Activated T-helper 1 cell treated with anti-CD3 and anti-CD28 coated beads, Interleukin-2, amount 50 U/mL, for 16 hours (primary cell): Measurements from ENCODE around the gene USP10.
A peak's percentile ranks its signal among the peaks of the same experiment; 100 is the strongest.
"Not testable (repeated sequence)": the region's sequence is repeated elsewhere in the genome, so short reads cannot be mapped to it uniquely, and the experiment has no call there.

Experiments
- DNase-seq, 2 donors: peaks; one replicate each; pipeline ENCODE4 v3.0.0-alpha.2; 2020; ENCODE audit warnings: low read depth in 1 of 2, low spot score in 1 of 2

Gene USP10

DNA sequence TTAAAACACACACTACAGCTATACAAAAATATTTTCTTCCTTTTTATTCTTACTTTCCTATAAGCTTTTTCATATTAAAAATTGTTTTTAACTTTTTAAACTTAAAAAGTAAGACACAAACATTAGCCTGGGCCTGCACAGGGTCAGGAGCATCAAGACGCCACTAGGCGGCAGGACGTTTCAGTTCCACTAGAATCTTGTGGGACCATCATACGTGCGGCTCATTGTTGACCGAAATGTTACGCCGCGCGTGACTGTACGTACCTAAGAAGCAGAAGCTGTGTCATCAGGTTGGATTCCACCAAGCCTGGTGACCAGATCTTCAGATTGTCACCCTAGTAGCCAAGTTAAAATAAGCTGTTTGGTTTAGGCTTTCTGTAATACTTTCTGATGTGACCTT lies 47.1 kb downstream of the USP10 start:
- no peak for DNase-seq

GRCh38 chr16:84748247-84748646 lies 48.4 kb downstream of the USP10 start:
- DNase-seq = not testable (repeated sequence)

DNA sequence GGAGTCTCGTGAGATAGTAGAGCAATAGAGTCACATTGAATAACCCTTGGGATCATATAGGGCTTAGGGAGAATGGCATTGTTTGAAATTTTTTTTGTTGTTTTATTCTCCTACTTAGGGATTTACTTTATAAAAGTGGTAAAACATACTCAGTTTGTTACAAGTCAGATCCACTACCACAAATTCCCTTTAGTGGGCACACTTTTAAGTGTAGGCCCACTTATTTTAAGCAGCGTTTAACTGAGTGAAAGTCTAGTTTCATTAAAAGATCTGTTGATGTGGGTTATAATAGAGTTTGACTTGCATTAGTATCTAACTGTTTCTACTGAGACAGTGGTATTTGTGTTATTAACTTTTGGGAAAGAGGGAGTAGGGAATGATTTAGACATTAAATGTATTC lies 49.3 kb downstream of the USP10 start:
- DNase-seq = no peak

GRCh38 chr16:84749815-84750214 lies 50.0 kb downstream of the USP10 start:
- DNase-seq = no peak

- no peak for DNase-seq
Measured at GRCh38 chr16:84750575-84750974, 50.8 kb downstream of the USP10 start.

DNA sequence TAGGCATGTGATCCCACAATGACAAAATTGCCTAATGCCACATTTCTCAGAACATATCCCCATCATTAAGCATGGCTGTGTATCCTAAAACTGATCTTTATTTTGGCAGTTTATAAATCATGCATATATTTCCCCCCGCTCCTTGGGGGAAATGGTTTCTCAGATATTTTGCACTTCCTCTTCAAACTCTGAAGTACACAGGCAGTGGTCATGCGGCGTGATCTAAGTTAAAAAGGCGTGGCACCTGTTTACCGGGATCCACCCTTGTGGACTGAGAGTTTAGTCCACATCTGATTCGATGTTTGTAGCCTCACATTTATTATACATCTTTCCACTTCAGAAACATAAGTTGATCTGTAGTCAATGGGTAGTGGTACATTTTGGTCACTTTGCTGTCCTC lies 51.4 kb downstream of the USP10 start:
- DNase-seq = no peak

GRCh38 chr16:84751947-84752346 lies 52.1 kb downstream of the USP10 start:
- DNase-seq = no peak

DNA sequence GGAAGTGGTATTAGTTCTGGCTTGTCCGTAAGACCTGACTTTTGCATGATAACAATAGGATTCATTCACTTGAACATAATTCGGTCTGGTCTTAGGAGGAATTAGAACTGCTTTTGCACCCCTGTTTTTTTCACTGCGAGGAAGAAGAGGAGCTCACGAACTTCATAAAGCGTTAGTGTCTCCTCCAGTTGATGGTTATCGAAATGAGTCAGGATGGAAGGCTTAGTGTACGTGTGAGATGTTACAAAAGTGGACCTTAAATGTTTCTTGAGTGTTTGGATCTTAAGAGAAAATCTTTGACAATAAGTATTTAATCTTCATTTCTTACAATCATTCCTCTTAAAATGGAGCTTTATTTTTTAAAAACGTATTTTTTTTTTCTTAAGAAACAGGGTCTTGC lies 52.8 kb downstream of the USP10 start:
- no peak for DNase-seq

DNA sequence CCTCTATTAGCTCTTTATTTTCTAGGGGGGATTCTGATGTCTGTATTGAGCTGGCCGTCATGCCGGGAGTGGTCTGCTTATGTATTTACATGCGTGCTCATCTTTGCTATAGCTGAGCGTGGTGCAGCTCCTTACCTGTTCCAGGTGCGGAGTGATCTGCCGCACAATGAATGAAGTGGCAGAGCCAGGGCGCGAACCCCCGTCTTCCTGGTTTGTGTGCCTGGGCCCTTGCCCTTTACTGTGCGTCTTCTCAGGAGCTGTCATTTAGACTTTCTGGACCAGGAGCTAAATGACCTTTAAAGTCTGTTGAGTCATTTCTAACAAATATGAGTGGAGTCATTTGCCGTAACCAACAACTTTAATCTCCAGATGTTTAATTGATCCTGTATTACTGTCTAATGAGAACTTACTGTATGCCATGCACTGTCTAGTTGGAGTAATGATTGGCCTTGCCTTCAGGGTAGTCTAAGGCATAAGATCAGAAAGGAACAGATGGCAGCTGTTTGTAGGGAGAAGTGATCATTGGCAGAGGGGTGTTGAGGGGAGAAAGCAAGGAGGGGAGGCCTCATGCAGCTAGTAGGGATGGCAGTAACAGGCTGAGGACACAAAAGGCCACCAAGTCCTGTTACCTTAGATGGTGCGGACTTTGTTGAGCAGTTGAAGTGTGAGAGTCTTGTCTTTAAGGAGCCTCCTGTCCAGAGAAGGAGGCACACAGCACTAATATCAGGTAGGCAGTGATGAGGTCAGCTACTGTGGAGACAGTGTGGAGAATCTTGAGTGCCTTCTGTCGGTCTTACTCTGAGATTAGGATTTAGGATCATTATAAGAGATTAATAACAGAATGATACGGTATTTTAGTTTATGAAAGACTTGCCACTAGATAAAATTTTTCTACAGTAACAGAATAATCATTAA lies 53.9 kb downstream of the USP10 start:
- DNase-seq = no peak

GRCh38 chr16:84754353-84754856 lies 54.6 kb downstream of the USP10 start:
- DNase-seq = peak in 1 of 2 donors; percentile 34

- DNase-seq = no peak
Measured at GRCh38 chr16:84754956-84755672, 55.3 kb downstream of the USP10 start.

DNA sequence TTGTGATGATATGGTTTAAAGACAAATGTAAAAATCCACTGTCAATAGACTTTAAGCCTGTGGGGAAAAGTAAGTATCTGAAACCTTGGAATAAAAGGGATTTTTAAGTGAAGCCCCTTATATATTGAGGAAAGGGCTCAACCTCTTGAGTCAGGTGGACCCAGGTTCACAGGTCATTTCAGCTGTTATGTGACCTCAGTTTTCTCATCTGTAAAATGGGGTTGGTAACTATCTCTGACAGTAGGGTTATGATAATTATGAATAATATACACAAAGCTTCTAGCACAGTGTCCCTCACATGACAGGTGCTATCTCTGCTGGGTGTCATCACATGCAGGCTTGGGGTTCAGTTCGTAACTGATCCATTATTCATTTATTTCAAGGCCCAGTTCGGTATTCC lies 57.0 kb downstream of the USP10 start:
- DNase-seq = no peak

GRCh38 chr16:84758627-84759026 lies 58.8 kb downstream of the USP10 start:
- no peak for DNase-seq

GRCh38 chr16:84759061-84759460 lies 59.3 kb downstream of the USP10 start:
- DNase-seq = no peak

DNA sequence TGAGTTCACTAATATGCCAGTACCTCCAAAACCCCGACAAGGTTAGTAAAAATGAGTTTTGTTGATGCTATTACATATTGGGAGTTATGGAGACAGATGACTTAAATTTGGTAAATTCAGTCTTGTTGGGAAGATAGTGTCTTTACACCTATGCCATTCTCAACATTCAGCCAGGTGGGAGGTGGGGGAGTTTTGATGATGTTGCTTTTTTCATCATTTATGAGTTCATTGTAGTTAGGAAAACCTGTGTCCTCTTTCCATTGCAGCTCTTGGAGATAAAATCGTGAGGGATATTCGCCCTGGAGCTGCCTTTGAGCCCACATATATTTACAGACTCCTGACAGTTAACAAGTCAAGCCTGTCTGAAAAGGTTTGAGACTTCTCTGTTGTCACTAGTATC lies 60.1 kb downstream of the USP10 start:
- no peak for DNase-seq

DNA sequence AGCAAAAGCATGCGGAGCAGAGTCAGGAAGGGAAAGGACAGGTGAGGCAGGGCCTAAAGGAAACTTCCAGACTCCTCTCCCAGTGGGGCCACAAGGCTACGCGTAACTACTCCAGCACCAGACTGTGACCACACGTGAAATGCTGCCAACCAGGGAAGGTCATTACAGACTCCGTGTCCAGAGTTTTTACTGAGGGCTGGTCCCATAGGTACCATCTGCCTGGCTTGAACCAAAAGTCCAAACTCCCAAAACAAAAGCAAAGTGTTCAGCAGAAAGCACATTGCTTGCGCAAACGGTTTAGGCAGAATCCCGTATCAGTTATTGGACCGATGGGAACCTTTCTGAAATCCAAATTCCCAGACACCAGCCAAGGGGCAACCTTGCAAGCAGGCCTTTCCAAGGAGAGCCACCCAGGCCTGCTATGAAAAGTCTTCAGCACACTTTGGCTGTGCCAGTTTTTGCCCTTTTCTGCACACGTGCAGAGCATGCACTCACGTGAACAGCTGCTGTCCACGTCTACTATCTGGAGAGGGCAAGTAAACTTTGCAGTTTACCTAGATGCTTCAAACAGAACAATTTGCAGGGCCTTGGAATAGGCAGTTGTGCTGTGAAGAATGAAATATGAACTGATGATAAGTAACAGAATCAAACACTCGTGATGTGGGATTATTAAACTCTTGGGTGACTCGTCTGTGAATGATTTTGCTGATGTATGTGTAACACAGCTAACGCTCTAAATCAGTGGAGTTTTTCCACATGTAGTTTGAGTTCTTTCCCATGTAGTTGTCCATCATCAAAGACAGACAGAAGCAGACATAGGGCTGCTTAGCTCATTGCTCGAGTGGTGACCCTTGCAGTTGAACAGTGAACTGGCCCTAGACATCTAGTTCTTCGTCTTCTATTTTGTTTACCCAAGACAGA lies 61.9 kb downstream of the USP10 start:
- DNase-seq = no peak

DNA sequence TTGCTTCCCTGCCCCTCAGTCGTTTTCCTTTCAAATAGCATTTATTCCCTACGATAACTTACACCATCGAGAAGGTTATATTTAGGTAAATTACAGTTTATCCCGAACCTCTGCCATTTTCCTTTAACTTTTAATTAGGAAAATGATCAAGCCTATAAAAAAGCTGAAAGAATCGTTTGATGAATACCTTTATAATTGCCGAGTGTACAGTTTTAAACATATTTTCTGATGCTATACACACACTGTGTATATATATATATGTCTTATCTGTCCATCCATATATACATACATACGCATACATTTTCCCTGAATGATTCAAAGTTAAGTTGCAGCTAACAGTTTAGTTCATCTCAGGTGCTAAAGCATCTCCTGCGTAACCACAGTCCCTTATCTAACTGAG lies 63.4 kb downstream of the USP10 start:
- DNase-seq = no peak

DNA sequence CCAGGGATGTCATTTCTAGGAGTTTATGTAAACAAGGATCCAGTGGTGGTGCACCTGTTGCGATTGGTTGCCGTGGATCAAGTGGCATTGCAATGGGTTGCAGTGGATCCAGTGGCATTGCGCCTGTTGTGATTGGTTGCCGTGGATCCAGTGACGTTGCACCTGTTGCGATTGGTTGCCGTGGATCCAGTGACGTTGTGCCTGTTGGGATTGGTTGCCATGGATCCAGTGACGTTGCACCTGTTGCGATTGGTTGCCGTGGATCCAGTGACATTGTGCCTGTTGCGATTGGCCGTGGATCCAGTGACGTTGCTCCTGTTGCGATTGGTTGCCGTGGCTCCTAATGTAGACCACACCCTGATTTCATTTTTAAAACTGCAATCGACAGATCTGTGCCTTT lies 63.8 kb downstream of the USP10 start:
- no peak for DNase-seq

GRCh38 chr16:84764970-84765369 lies 65.2 kb downstream of the USP10 start:
- DNase-seq = no peak

- DNase-seq = no peak
Measured at GRCh38 chr16:84765616-84766580, 66.1 kb downstream of the USP10 start.
